Gastroesophageal sphincter (tissue), 4 donors: Measurements from ENCODE around the gene LYPD5. TPM values are rescaled to one million over a fixed set of nuclear protein-coding genes. Genes with fewer than 3 reads are reported as not detected.

Source experiments
- ATAC-seq: fragments of 150-250 bp; one replicate; pipeline ENCODE4 v1.9.1; 2016; ENCODE audit warnings: mild to moderate bottlenecking, moderate library complexity
- H3K27ac ChIP-seq, 4 donors: fragments of 200-600 bp; sonication (generic) in 3 of 4; 1 replicate in 3 of 4; 2 replicates in 1 of 4; pipeline ENCODE4 v1.5.1; 2016 to 2019
- H3K27me3 ChIP-seq: fragments of 200-600 bp; sonication (generic); one replicate; pipeline ENCODE4 v1.5.1; 2019
- H3K36me3 ChIP-seq, 2 donors: fragments of 200-600 bp; sonication (generic); one replicate each; pipeline ENCODE4 v1.5.1; 2019; ENCODE audit warnings: control low read depth in 1 of 2
- H3K4me1 ChIP-seq, 3 donors: fragments of 200-600 bp; sonication (generic); 1 replicate in 2 of 3; 2 replicates in 1 of 3; pipeline ENCODE4 v1.5.1; 2016 to 2019; ENCODE audit warnings: control low read depth in 2 of 3
- H3K4me3 ChIP-seq, 2 donors: fragments of 200-600 bp; sonication (generic); one replicate each; pipeline ENCODE4 v1.5.1; 2019; ENCODE audit warnings: mild to moderate bottlenecking in 1 of 2, moderate library complexity in 1 of 2
- H3K9me3 ChIP-seq, 3 donors: fragments of 200-600 bp; sonication (generic); one replicate each; pipeline ENCODE4 v1.5.1; 2017 to 2019; ENCODE audit warnings: control low read depth in 2 of 3
- CTCF ChIP-seq, 4 experiments: fragments of 200-600 bp in 2 of 4; fragments of 450-650 bp in 2 of 4; sonication (generic) in 1 of 4; IDR thresholded peaks; one replicate each; pipeline ENCODE4 v1.5.1; 2017 to 2019; ENCODE audit warnings: antibody characterized with exemption in 4 of 4, mild to moderate bottlenecking in 2 of 4, moderate library complexity in 2 of 4
- EP300 ChIP-seq: sonication (generic); formaldehyde crosslinking; IDR thresholded peaks from one replicate; pipeline ENCODE4 v1.6.1; 2017; ENCODE audit warnings: antibody characterized with exemption, mild to moderate bottlenecking
- POLR2A ChIP-seq, 2 donors: fragments of 450-650 bp; IDR thresholded peaks; one replicate each; pipeline ENCODE4 v1.6.1; 2017; ENCODE audit warnings: antibody characterized with exemption in 2 of 2, mild to moderate bottlenecking in 2 of 2, moderate library complexity in 1 of 2
- POLR2AphosphoS5 ChIP-seq: sonication (generic); formaldehyde crosslinking; IDR thresholded peaks from one replicate; pipeline ENCODE4 v1.6.1; 2017; ENCODE audit warnings: antibody characterized with exemption
- WGBS, 2 donors: methylation state at CpG; one replicate each; pipeline ENCODE4 v1.1.5; 2018; ENCODE audit warnings: low coverage in 1 of 2; 5-methylcytosine and 5-hydroxymethylcytosine counted together
- total RNA-seq, 4 donors: library from RNA; depleted of rRNA; stranded (reverse); fragments of >200 nt; gene quantifications; one replicate each; pipeline ENCODE4 v1.1.0, GENCODE V29; 2016

LYPD5 gene
- 1 to 10 TPM; 3.1 to 9.8 (median 5.2) TPM for total RNA-seq

- WGBS, 2 donors: 52 to 75% methylated on average over 5 to 9 of the region's 12 CpGs
- no peak within 1 kb of the TSS for H3K4me3 ChIP-seq
- no peaks in the 10 kb centered on the region for H3K9me3 ChIP-seq
- H3K27me3 ChIP-seq: peaks cover 25% of the 10 kb centered on the region
- TF ChIP-seq POLR2AphosphoS5 (no peak), POLR2A (IDR thresholded peaks at IDR 0.05) (no peak), CTCF (IDR thresholded peaks at IDR 0.05) (no peak), EP300 (no peak)
- peaks cover 0 to 14% (median 0%) of the 10 kb centered on the region in 3 donors for H3K4me1 ChIP-seq
- ATAC-seq: no peak
- no peak within 1 kb of the TSS for H3K27ac ChIP-seq
- no peaks in the 10 kb centered on the region for H3K36me3 ChIP-seq
Observed at GRCh38 chr19:43802216-43802951, at the start of gene LYPD5. LYPD5 (minus strand) TSS chr19:43802447; CDS start chr19:43802380, 67 bp downstream.

- no peak for ATAC-seq
- TF ChIP-seq POLR2A (IDR thresholded peaks at IDR 0.05): no peak
- no peak for TF ChIP-seq EP300
- no peak for TF ChIP-seq POLR2AphosphoS5
- TF ChIP-seq CTCF (IDR thresholded peaks at IDR 0.05): no peak
- H3K27ac ChIP-seq: no peak overlapping the region
- H3K27me3 ChIP-seq: no peaks in the 10 kb centered on the region
- peaks cover 22 to 85% of the 10 kb centered on the region in 2 donors for H3K36me3 ChIP-seq
- no peak overlapping the region for H3K4me3 ChIP-seq
- H3K9me3 ChIP-seq: peaks cover 0 to 100% (median 20%) of the 10 kb centered on the region in 3 donors
- no peaks in the 10 kb centered on the region for H3K4me1 ChIP-seq
Observed at GRCh38 chr19:43848821-43849220, 46.6 kb upstream of the LYPD5 start.

DNA sequence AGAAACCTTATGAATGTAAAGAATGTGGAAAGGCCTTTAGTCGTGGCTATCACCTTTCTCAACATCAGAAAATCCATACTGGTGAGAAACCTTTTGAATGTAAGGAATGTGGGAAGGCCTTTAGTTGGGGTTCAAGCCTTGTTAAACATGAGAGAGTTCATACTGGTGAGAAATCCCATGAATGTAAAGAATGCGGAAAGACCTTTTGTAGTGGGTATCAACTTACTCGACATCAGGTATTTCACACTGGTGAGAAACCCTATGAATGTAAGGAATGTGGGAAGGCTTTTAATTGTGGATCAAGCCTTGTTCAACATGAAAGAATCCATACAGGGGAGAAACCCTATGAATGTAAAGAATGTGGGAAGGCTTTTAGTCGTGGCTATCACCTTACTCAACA, 45.6 kb upstream of the LYPD5 start:
- TF ChIP-seq EP300 (no peak), CTCF (IDR thresholded peaks at IDR 0.05) (no peak), POLR2AphosphoS5 (no peak), POLR2A (IDR thresholded peaks at IDR 0.05) (no peak)
- H3K36me3 ChIP-seq: peaks cover 22 to 91% of the 10 kb centered on the region in 2 donors
- ATAC-seq: no peak
- H3K4me1 ChIP-seq: no peaks in the 10 kb centered on the region
- peaks cover 2 to 100% (median 20%) of the 10 kb centered on the region in 3 donors for H3K9me3 ChIP-seq
- no peak overlapping the region for H3K4me3 ChIP-seq
- H3K27me3 ChIP-seq: no peaks in the 10 kb centered on the region
- H3K27ac ChIP-seq: no peak overlapping the region
- WGBS, 2 donors: 82 to 92% methylated on average over 4 of the region's 4 CpGs

- Histone ChIP-seq H3K4me3 (no peak overlapping the region), H3K27ac (no peak overlapping the region), H3K36me3 (peaks cover 25 to 95% of the 10 kb centered on the region in 2 donors), H3K9me3 (peaks cover 3 to 100% (median 20%) of the 10 kb centered on the region in 3 donors), H3K4me1 (no peaks in the 10 kb centered on the region), H3K27me3 (no peaks in the 10 kb centered on the region)
- 83 to 100% methylated on average over 1 of the region's 1 CpG for WGBS, 2 donors
- no peak for ATAC-seq
- TF ChIP-seq EP300 (no peak), POLR2A (IDR thresholded peaks at IDR 0.05) (no peak), CTCF (IDR thresholded peaks at IDR 0.05) (no peak), POLR2AphosphoS5 (no peak)
Observed at GRCh38 chr19:43847246-43847645, 45.0 kb upstream of the LYPD5 start.

DNA sequence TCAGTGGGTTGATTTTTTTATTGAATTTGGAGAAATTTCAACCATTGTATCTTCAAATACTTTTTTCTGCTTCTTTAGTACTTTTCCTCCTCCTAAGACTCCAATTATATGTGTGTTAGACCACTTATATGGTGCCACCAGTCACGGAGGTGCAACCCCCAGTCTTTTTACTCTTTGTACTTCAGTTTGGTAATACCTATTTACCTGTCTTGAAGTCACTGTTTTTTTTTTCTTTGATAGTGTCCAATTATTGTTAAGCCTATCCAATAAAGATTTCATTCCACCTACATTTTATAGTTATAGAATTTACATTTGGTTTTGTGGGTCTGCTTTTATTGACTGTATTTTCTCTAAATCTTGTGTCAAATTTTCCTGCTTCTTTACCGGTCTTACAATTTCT, 39.8 kb upstream of the LYPD5 start:
- Histone ChIP-seq H3K9me3 (peaks cover 8 to 100% (median 9%) of the 10 kb centered on the region in 3 donors), H3K27ac (no peak overlapping the region), H3K4me1 (no peaks in the 10 kb centered on the region), H3K4me3 (no peak overlapping the region), H3K27me3 (no peaks in the 10 kb centered on the region), H3K36me3 (peaks cover 25 to 100% of the 10 kb centered on the region in 2 donors)
- no peak for ATAC-seq
- WGBS, 2 donors: 67 to 96% methylated on average over 2 of the region's 2 CpGs
- no peak for TF ChIP-seq EP300
- no peak for TF ChIP-seq POLR2AphosphoS5
- no peak for TF ChIP-seq CTCF (IDR thresholded peaks at IDR 0.05)
- TF ChIP-seq POLR2A (IDR thresholded peaks at IDR 0.05): no peak
